Measurements from ENCODE around the gene CWC27.

CWC27 gene

GRCh38 chr5:64746446-64746845 lies 22.3 kb upstream of the CWC27 start:
- H3K4me3 ChIP-seq (ENCODE audit: low read depth, low read length) = no peak overlapping the region
- TF ChIP-seq, protein P1, sequence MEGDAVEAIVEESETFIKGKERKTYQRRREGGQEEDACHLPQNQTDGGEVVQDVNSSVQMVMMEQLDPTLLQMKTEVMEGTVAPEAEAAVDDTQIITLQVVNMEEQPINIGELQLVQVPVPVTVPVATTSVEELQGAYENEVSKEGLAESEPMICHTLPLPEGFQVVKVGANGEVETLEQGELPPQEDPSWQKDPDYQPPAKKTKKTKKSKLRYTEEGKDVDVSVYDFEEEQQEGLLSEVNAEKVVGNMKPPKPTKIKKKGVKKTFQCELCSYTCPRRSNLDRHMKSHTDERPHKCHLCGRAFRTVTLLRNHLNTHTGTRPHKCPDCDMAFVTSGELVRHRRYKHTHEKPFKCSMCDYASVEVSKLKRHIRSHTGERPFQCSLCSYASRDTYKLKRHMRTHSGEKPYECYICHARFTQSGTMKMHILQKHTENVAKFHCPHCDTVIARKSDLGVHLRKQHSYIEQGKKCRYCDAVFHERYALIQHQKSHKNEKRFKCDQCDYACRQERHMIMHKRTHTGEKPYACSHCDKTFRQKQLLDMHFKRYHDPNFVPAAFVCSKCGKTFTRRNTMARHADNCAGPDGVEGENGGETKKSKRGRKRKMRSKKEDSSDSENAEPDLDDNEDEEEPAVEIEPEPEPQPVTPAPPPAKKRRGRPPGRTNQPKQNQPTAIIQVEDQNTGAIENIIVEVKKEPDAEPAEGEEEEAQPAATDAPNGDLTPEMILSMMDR (IDR thresholded peaks at IDR 0.05; ENCODE audit: low read depth, low read length) = no peak

- no peak overlapping the region for H3K4me3 ChIP-seq (ENCODE audit: low read depth, low read length)
- TF ChIP-seq, protein P1 (IDR thresholded peaks at IDR 0.05; ENCODE audit: low read depth, low read length) = no peak
Measured at GRCh38 chr5:64749385-64749784, 19.3 kb upstream of the CWC27 start.

DNA sequence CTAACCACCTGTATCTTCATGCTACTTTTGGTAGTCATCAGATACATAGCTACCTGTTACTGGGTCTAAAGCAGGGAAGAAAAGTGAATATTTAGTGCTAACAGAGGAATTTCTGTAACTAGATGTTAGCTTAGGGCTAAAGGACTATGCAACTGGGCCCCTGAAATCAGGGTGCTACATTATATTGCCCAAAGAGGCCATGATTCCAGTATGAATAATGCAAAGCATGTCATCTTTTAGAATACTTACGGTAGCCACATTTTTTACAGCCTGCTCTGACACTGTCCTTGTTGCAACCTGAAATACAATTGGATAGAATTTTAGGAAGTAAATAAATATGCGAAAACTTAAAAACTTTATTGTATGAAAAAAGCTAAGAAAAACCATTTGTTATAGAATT lies 14.7 kb upstream of the CWC27 start:
- TF ChIP-seq, protein P1 (IDR thresholded peaks at IDR 0.05; ENCODE audit: low read depth, low read length) = no peak
- H3K4me3 ChIP-seq (ENCODE audit: low read depth, low read length) = no peak overlapping the region

- TF ChIP-seq, protein P1 (IDR thresholded peaks at IDR 0.05; ENCODE audit: low read depth, low read length) = no peak
- H3K4me3 ChIP-seq (ENCODE audit: low read depth, low read length) = no peak overlapping the region
Measured at GRCh38 chr5:64758901-64759300, 9.8 kb upstream of the CWC27 start.

DNA sequence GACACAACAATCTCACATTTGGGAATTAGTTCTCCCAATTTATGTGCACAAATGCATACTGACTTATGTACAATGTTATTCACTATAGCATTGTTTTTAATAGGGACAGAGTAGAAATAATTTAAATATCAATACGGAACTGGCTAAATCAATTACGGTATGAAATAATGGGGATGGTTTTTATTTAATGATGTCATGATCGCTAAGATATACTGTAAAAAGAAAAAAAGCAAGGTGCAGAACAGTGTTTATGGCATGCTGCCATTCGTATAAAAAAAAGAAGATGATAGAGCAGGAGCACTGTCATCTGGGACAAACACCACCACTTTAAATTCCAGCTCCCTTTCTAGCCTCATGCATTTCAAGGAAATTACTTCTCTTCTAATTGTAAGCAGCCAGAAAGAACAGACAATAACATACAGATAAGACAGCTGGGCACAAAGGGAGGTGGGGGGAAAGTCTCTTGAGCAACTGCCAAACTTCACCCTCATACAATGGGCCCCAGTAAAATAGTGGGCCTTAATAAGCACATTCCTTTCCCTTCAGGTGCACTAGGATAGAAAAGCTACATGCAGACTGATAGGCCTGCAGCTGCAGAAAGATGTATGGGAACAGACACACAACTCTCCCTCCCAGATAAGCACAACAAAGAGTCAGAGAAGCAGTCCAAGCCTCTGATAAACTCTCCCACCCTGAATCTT lies 8.6 kb upstream of the CWC27 start:
- TF ChIP-seq, protein P1 (IDR thresholded peaks at IDR 0.05; ENCODE audit: low read depth, low read length) = no peak
- H3K4me3 ChIP-seq (ENCODE audit: low read depth, low read length) = no peak overlapping the region

DNA sequence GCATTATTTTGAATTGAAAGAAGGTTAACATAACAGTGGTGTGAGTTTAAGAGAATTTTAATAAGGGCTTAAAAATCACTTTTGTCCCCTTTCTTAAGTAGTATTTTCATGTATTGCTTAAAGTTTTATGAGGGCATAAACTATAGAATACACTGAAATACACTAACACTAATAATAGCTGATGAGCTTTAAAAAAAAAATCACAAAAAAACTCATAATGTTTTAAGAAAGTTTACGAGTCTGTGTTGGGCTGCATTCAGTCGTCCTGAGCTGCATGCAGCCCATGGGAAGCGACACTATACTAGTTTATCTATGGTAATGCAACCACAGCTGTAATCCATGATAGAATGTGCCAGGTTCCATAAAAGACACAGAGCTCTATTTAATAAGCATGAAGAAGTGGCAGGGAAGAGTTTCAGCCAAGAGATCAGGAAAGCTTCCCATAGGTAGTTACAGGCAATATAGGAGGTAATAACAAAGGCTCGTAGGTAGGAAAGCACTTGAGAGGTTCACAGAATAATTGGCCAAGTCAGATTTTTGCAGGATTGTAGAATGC lies 4.7 kb upstream of the CWC27 start:
- H3K4me3 ChIP-seq (ENCODE audit: low read depth, low read length) = no peak overlapping the region

More for the DNA sequence above, 4.7 kb upstream of the CWC27 start:
- TF ChIP-seq, protein P1 (IDR thresholded peaks at IDR 0.05; ENCODE audit: low read depth, low read length) = no peak
